Stimulated activated CD4-positive, alpha-beta T cell treated with anti-CD3 and anti-CD28 coated beads, Interleukin-4, amount 100 ng/mL, for 1 hour (primary cell): Measurements from ENCODE around the gene NTM.
"Not testable (repeated sequence)": the region's sequence is repeated elsewhere in the genome, so short reads cannot be mapped to it uniquely, and the experiment has no call there.

ENCODE experiments used
- DNase-seq: peaks from one replicate; pipeline ENCODE4 v3.0.0-alpha.2; 2020

NTM gene

GRCh38 chr11:132349811-132350733, 979.7 kb downstream of the NTM start:
- DNase-seq = no peak

DNA sequence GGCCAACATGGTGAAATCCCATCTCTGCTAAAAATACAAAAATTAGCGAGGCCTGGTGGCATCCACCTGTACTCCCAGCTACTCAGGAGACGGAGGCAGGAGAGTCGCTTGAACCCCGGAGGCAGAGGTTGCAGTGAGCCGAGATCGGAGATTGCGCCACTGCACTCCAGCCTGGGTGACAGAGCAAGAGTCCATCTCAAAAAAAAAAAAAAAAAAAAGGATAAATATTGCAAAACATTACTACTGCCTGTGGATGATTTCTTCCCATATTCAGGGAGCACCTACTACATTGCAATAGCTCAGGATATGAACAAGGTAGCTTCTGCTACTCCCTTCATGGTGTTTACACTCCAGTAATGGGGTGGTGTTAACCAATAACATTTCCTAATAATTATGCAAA, 980.6 kb downstream of the NTM start:
- no peak for DNase-seq

DNA sequence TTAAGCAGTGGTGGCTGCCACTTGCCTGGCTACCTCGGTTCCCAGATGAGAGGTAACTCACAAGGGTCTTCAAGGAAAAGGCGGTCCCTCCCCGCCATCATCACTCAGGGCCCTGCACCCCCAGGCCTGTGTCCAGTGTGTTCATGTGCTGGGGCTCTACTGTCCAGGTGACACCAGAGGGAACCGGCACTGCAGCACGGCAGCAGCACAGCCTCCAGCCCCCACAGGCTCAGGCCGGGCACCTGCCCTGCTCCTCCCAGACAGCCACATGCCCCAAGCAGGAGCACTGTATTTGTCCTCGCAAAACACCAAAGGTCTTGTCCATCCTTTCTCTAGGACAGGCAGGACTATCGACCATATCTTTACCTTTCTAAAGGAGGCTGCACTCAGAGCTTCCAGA, 982.1 kb downstream of the NTM start:
- DNase-seq = no peak

GRCh38 chr11:132353255-132353654, 982.8 kb downstream of the NTM start:
- no peak for DNase-seq

DNA sequence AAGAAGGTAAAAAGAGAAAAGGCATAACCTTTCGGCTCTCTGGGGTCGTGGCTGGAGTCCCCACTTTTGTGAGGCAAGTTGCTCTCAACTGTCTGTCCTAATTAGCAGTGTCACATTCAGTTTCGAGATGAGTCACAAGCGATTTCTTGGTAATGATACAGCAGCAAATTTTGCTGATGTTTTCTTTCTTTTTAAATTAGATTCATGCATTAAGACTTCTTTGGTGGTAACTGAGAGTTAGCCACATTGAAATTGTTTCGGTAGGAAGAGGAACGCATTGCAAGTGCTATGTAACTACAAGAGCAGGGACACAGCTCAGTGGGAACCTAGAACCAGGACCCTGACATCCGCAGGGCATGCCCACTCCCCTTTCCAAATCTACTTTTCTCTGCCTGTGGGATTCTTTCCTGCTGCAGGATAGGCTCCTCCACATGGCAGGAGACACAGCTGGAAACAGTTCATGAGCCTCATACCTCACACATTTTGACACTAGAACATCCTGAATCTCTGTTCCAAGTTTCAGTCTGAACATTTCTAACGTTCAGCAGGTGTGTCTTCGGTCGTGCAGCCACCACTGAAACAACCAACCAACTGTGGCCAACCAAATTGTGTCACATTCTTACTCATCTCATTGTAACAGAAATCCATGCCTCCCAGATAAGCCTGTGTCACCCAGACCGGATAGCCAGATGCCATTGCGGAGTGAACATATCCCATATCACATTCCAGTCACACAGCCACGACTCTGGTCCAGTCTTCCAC, 987.6 kb downstream of the NTM start:
- no peak for DNase-seq

- no peak for DNase-seq
Measured at GRCh38 chr11:132358573-132358953, 988.1 kb downstream of the NTM start.

- no peak for DNase-seq
Measured at GRCh38 chr11:132361011-132361550, 990.7 kb downstream of the NTM start.

GRCh38 chr11:132365650-132366049, 995.2 kb downstream of the NTM start:
- DNase-seq = no peak

GRCh38 chr11:132367293-132367692, 996.9 kb downstream of the NTM start:
- DNase-seq = no peak

DNA sequence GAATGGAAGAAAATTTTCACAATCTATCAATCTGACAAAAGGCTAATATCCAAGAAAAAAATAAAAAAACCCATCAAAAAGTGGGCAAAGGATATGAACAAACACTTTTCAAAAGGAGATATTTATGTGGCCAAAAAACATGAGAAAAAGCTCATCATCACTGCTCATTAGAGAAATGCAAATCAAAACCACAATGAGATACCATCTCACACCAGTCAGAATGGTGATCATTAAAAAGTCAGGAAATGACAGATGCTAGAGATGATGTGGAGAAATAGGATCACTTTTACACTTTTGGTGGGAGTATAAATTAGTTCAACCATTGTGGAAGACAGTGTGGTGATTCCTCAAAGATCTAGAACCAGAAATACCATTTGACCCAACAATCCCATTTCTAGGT, 999.7 kb downstream of the NTM start:
- DNase-seq = not testable (repeated sequence)

DNA sequence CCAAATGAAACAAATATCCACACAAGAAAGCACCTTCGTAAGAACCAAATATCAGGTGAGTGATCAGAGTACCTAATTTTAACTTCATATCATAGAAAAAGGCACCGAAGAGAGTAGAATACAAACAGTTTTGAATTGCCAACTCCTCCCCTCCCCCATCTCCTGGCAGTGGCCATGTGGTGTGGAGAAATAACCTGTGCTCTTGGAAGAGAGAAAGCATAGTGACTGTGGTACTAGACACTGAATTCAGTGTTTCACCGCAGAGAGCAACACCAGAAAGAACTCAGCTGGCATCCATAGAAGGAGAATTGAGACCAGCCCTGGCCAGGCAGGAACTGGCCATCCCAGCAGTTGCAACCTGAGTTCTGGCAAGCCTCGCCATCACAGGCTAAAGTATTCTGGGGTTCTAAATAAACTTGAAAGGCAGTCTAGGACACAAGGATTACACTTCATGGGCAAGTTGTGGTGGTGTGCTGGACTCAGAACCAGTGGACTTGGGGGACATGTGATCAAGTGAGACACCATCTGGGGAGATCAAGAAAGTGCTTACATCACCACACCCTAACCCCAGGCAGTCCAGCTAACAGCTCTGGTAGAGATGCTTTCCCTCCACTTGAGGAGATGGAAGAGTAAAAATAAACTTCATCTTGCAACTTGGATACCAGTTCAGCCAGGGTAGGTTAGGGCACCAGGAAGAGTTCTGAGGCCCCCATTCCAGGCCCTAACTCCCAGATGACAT, 1003.2 kb downstream of the NTM start:
- DNase-seq = no peak

- no peak for DNase-seq
Measured at GRCh38 chr11:132379540-132379939, 1009.1 kb downstream of the NTM start.
